ENCODE results near the gene KCNJ1. TPM values are rescaled to one million over a fixed set of nuclear protein-coding genes. Genes with fewer than 3 reads are reported as not detected.

The KCNJ1 gene
- total RNA-seq, 4 donors from 2014 or later = not detected

- Histone ChIP-seq H3K9me3 (no peaks in the 10 kb centered on the region), H3K4me1 (peaks cover 19 to 30% (median 20%) of the 10 kb centered on the region in 4 donors), H3K36me3 (no peaks in the 10 kb centered on the region), H3K4me3 (no peak overlapping the region), H3K27ac (replicated peaks in 1 of 4) (no peak overlapping the region), H3K27me3 (peaks cover 0 to 36% (median 8%) of the 10 kb centered on the region in 4 donors)
- 88% methylated on average over 9 of the region's 9 CpGs for WGBS
- DNase-seq (ENCODE audit: extremely low spot score) = no peak
- intact Hi-C loops (cut with DNase I) = no loop called here
- no peak for TF ChIP-seq EP300 (IDR thresholded peaks at IDR 0.05)
- no peak for TF ChIP-seq POLR2A (IDR thresholded peaks at IDR 0.05; ENCODE audit: low read depth)
- TF ChIP-seq CTCF (IDR thresholded peaks at IDR 0.05) = no peak
- no peak for TF ChIP-seq POLR2AphosphoS5 (IDR thresholded peaks at IDR 0.05)
These were observed 26.6 kb upstream of the KCNJ1 start for GRCh38 chr11:128893578-128894285.

GRCh38 chr11:128892866-128893565, 25.9 kb upstream of the KCNJ1 start:
- Histone ChIP-seq H3K4me3 (no peak overlapping the region), H3K27me3 (peaks cover 0 to 43% (median 8%) of the 10 kb centered on the region in 4 donors), H3K4me1 (peaks cover 19 to 27% (median 20%) of the 10 kb centered on the region in 4 donors), H3K27ac (replicated peaks in 1 of 4) (no peak overlapping the region), H3K36me3 (no peaks in the 10 kb centered on the region), H3K9me3 (no peaks in the 10 kb centered on the region)
- no peak for DNase-seq (ENCODE audit: extremely low spot score)
- 86% methylated on average over 4 of the region's 4 CpGs for WGBS
- TF ChIP-seq POLR2A (IDR thresholded peaks at IDR 0.05; ENCODE audit: low read depth) (no peak), POLR2AphosphoS5 (IDR thresholded peaks at IDR 0.05) (no peak), EP300 (IDR thresholded peaks at IDR 0.05) (no peak), CTCF (IDR thresholded peaks at IDR 0.05) (no peak)
- intact Hi-C loops (cut with DNase I) = no loop called here

GRCh38 chr11:128891913-128892398, 24.9 kb upstream of the KCNJ1 start:
- Histone ChIP-seq H3K27me3 (peaks cover 0 to 49% (median 8%) of the 10 kb centered on the region in 4 donors), H3K36me3 (no peaks in the 10 kb centered on the region), H3K4me3 (peak overlapping the region; percentile 57 to 66 (median 58)), H3K27ac (replicated peaks in 1 of 4) (no peak overlapping the region), H3K9me3 (no peaks in the 10 kb centered on the region), H3K4me1 (peaks cover 19 to 27% (median 20%) of the 10 kb centered on the region in 4 donors)
- WGBS = 80% methylated on average over 6 of the region's 6 CpGs
- no peak for DNase-seq (ENCODE audit: extremely low spot score)
- intact Hi-C loops (cut with DNase I) = no loop called here
- TF ChIP-seq CTCF (IDR thresholded peaks at IDR 0.05) (no peak), EP300 (IDR thresholded peaks at IDR 0.05) (no peak), POLR2A (IDR thresholded peaks at IDR 0.05; ENCODE audit: low read depth) (no peak), POLR2AphosphoS5 (IDR thresholded peaks at IDR 0.05) (no peak)

GRCh38 chr11:128890543-128891368, 23.7 kb upstream of the KCNJ1 start, which contains the start of gene KCNJ5:
TSS of gene KCNJ5 (plus strand) at chr11:128891356. CDS start at chr11:128911274, 19,918 bp downstream.
- no peaks in the 10 kb centered on the region for H3K9me3 ChIP-seq
- H3K27ac ChIP-seq (replicated peaks in 1 of 4) = no peak within 1 kb of the TSS
- no peaks in the 10 kb centered on the region for H3K36me3 ChIP-seq
- peak within 1 kb of the TSS; percentile 57 to 66 (median 58) for H3K4me3 ChIP-seq
- DNase-seq (ENCODE audit: extremely low spot score) = no peak
- intact Hi-C loops (cut with DNase I) = no loop called here
- H3K4me1 ChIP-seq = peaks cover 19 to 27% (median 20%) of the 10 kb centered on the region in 4 donors
- peaks cover 0 to 54% (median 8%) of the 10 kb centered on the region in 4 donors for H3K27me3 ChIP-seq
- WGBS = under 1% methylated on average over 33 of the region's 85 CpGs
- TF ChIP-seq CTCF (IDR thresholded peaks at IDR 0.05) = no peak
- TF ChIP-seq POLR2A (IDR thresholded peaks at IDR 0.05; ENCODE audit: low read depth) = no peak
- TF ChIP-seq POLR2AphosphoS5 (IDR thresholded peaks at IDR 0.05) = no peak
- no peak for TF ChIP-seq EP300 (IDR thresholded peaks at IDR 0.05)
